NCI-H2107 (cell line): ENCODE data around the gene MZT2B.
"Not testable (repeated sequence)": the region's sequence is repeated elsewhere in the genome, so short reads cannot be mapped to it uniquely, and the experiment has no call there.

Experiments
- DNase-seq: peaks from one replicate; lab custom pipeline; 2025; lab: John Stamatoyannopoulos, UW

The MZT2B gene

DNA sequence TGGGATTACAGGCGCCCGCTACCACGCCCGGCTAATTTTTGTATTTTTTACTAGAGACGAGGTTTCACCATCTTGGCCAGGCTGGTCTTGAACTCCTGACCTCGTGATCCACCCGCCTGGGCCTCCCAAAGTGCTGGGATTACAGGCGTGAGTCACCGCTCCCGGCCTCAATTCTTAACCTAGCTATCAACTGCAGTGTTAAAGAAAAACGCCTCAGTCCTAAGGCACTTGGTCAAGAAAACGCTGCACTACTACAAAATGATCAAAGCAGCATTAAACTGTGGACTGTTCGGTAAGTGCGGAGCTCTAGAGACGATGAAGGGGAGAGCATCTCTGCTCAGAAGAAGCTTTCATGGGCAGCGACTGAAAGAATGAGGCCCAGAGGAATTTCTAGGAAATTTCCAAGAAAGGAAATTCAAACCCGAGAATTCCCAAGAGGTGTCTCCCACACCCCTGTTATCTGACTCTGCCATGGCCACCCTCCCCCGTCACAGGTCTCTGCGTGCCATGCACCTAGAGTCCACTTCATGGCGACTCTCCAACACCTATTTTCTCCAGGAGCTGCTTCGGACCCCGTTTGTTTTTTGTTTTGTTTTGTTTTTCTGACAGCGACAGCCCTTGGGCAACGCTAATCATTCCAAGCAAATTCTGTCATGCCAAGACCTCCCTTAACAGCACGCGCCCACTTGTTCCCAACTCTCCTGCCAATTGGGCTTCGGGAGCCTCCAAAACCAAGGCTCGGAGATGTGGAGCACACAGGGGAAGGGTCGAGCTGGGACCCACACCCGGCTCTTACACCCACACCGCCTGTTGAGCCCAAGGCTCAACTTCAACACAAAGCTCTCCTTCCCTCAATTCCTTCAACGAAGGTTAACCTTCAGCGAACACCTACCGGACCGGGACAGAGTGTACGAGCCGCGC, 1.4 kb upstream of the MZT2B start:
- DNase-seq = not testable (repeated sequence)

DNA sequence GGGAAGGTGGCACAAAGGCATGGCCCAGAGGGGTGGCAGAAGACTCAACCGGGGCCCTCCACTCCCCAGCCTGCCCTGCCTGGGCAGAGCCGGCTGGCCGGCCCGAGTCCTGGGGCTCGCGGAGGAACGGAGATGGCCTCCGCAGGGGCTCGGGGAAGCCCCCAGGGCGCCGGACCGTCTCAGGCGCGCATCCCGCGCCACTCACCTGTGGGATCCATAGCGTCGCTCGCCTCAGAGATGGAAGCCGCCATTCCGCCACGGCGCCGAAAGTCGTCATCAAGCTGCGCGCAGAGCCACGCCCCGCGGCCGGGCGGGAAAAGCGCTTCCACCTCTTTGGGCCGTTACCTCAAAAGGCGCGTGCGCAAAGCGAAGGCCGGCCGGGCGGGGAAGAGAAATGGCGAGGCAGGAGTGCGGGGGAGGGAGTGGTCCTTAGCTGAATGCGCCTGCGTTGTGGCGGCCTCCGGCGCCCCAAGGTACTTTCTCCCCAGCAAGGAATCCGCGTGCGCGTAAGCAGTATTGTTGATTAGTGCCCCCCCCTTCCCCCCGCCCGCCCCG, 660 bp upstream of the MZT2B start, which contains the start of gene SMPD4:
SMPD4 (minus strand) TSS at position 278 of the 555 bp plus-strand sequence. CDS start 5,010 bp downstream, outside the sequence.
- DNase-seq = peak; percentile 92

DNA sequence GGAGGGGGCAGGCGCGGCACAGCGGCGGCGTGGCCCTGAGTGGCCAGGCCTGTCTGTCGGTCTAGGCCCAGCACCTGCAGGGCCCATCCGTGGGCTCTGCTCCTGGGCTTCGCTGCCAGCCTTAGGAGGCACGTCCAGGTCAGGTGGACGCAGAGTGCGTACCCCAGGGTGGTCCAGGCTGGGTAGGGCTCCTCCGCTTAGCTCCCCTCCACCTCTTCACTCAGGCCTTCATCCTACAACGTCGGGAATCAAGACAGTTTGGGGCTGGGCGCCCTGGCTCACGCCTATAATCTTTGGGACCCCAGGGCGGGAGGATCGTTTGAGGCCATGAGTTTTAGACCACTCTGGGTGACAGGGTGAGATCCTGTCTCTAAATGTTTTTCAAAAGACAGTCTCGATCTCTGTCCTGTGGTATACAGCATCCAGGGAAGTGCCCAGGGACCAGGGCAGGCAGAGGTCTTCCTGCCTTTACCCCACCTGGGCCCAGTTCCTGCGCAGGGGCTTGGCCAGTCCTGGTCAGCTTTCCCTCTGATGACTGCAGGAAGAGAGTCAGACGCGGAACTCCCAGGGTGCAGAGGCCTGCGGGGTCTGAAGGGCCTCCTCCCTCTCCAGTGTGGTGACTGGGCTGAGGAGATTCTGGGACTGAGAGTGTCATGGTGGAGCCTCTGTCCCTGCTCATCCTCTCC, 907 bp downstream of the MZT2B start:
- not testable (repeated sequence) for DNase-seq

DNA sequence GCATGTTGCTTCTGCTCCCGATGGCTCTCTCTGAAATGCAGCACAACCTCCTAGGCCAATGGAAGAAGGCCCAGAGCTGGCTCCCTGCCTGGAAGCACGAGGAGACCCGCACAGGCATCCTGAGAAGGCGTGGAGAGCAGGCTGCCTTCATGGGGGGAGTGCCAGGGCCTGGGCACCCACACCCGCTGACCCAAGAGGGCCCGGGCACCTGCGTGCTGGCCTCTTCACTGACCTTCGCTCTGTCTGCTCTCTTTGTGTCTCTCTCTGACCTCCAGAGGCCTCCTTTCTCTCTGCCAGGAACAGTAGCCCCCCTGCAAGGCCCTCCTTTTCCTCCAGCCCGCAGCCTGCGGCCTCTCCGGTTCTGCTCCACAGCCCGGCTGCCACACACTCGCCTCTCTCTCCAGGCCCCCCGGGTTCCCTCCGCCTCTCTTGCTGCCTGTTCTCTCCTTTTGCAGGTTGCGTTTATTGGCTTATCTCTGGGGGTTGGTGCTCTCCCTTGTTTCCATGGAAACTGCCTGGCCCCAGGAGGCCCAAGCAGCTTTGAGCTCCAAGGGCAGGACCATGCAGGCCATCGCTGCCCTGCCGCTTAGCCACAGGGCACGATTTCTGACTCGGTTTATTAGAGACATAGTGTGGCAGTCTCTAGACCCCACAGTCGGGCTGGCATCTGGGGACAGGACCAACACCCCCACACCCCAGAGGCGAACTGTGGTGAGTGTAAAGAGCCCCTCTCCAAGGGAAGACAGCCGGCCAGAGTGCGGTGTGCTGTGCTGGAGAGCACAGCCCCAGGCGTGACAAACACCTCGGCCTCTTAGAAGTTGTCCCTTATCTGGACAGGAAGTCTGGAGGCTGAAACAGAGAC, 1.7 kb downstream of the MZT2B start:
- DNase-seq = no peak

DNA sequence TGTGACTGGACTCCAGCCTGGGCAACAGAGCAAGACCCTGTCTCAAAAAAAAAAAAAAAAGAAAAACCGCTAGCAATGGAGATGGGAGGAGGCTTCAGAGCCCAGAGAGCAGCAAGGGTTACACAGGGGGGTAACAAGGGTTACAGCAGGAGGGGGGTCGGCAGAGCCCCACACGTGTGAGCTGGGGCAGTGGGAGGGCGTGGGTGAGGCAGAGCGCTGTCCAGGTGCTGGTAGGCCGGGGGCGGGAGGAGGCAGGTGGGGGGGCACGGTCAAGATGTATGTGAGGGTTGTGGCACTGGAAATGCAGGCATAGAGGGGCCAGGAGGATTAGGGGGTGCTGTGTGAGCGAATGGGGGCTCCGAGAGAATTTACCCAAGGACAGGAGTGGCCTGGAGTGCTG, 3.4 kb downstream of the MZT2B start:
- no peak for DNase-seq

DNA sequence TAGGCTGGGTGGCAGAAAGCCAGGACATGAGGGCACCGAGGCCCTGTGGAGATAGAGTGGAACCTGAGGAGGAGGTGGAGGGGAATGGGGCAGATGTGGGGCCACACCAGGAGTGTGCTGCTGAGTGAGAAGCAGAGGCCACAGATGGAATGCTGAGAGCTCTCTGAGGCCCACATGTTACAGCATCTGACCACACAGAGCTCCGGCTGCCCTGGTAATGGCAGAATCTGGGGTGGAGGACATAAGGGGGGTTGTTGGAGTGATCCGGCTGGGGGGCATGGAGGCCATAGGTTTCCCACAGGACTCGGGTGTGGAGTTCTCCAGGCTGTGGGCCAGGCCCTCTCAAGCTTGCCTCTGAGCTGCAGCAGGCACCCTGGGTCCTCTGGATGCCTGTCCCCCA, 3.8 kb downstream of the MZT2B start:
- no peak for DNase-seq

DNA sequence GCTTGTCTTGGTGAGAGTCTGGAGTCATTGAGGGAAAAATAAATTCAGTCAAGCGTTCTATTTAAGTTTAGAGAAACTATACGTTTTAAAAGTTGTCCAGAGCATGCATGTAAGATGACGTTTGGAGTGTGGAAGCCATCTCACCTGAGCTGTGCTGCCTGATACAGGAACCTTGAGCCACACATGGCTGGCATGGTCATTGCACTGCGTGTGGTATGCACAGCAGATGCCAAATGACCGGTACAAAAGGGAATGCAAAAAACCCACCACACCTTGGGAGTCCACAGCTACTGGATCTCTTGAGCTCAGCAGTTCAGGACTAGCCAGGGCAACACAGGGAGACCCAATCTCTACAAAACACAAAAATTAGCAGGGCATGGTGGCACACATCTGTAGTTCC, 4.3 kb downstream of the MZT2B start:
- no peak for DNase-seq

DNA sequence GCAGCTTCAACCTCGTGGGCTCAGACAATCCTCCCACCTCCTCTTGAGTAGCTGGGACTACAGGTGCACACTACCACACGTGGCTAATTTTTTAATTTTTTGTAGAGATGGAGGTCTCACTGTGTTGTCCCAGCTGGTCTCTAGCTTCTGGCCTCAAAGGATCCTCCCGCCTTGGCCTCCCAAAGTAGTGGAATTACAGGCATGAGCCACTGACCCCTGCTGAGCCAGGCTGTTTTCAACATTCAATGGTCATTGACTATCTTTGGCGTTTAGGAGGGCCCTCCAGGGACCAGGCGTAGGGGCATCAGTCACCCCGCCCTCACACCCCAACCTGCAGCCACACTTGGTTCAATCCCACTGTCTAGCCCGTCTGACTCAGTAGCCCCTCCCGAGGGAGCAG, 5.2 kb downstream of the MZT2B start:
- no peak for DNase-seq

DNA sequence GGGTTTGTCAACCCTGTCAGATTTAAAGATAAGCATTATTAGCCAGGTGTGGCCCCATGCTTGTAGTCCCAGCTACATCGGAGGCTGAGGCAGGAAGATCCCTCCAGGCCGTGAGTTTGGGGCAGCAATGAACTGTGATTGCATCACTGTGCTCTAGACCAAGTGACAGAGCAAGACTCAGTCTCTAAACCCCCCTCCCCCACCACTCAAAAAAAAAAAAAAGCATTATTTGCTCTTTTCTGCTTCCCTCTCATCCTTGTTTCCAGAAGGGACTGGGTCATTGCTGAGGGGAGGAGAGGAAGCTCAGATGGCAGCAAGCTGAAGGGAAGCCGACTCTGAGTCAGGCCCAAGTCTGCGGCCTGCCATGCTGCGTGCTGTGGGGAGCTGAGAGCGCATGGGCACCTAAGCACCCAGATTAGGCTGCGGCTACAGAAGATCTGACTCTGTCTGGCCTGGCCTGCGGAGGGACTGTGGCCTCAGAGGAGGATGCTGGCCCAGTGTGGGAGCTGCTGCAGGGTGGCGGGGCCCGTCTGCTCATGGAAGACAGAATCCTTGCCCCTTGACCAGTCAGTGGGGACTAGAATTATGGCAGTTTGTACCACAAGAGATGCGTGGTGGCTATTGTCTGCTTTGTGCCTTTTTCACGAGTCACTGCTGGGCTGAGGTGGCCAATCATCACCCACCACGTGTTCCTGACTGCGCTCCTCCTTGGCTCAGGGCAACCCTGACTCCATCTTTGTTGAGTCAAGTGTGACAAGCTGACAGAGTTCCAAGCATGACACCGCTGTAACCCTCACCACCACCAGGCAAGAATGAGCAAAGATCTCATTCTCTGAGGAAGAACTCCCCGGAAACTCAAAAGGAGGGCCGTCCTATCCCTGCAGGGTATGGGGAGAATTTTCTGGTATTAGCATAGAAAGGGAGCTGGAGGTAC, 6.1 kb downstream of the MZT2B start:
- DNase-seq = not testable (repeated sequence)

DNA sequence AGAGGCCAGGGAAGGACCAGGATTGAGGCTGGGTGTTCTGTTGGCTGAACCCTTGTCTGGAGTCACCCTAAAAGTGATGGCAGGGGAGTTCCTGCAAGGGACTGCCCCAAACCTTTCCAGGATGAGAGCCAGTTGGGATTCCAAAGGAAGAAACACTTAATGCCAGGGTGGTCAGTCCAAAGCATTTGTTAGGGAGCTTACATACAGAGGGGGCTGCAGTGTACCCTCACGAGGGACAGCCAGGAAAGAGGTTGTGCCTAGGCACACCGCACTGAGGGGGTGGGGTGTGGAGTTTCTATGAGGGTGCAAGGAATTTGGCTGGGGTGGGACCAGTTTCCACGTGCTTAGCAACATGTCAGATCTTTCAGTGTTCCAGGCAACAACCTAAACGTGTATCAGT, 6.9 kb downstream of the MZT2B start:
- not testable (repeated sequence) for DNase-seq

DNA sequence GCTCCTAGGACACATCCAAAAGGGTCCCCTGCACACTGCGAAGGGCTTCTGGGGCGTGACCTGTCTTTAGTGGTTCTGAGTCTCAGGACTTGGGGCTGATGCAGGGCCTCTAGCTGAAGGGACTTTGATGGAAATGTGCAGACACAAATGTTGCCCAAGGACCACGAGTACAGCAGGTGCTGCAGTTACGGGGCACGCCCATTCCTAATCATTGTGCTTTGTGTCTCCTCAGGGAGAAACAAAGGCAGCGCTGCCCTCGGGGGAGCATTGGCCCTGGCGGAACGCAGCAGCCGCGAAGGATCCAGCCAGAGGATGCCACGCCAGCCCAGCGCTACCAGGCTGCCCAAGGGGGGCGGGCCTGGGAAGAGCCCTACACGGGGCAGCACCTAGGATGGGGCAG, 8.2 kb downstream of the MZT2B start:
- DNase-seq = no peak

DNA sequence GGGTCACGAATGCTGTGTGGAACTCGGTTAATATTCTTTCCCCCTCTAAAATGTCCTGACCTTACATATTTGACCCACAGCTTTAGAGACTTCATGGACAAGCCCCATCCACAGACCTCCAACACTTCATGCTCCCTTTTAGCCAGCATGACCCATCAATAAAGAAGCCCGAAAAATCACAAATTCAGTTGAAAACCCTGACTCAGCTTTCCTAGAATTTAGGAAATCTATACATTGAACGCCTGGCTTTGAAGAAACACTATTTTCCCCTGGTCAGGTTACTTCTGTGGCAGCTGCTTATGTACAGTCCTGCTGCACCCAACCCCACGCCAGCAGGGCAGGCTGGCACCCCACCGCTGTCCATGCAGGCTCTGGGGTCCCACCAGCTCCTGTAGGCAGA, 9.3 kb downstream of the MZT2B start:
- not testable (repeated sequence) for DNase-seq

DNA sequence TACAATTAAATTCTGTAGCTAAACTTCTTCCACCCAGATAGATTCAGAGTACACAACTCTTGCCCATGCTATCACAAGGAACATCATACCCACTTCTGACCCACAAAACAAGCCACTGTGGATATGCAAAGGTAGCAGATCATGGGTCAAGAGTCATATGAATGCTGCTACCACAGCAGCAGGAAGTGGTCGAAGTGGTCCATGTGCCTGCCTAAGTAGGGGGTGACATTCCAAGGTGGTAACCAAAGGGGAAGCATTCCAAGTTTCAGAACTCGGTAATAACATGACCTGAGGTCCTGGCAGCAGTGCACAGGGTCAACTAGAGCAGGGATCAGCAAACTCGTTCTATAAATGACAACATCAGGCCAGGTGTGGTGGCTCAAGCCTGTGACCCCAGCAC, 10.4 kb downstream of the MZT2B start:
- not testable (repeated sequence) for DNase-seq

DNA sequence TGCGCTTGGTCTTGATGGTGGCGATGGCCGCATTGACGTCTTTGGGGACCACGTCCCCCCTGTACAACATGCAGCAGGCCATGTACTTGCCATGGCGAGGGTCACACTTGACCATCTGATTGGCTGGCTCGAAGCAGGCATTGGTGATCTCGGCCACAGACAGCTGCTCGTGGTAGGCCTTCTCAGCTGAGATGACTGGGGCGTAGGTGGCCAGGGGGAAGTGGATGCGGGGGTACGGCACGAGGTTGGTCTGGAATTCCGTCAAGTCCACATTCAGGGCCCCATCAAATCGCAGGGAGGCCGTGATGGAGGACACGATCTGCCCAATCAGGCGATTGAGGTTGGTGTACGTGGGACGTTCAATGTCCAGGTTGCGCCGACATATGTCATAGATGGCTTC, 11.8 kb downstream of the MZT2B start:
- not testable (repeated sequence) for DNase-seq

DNA sequence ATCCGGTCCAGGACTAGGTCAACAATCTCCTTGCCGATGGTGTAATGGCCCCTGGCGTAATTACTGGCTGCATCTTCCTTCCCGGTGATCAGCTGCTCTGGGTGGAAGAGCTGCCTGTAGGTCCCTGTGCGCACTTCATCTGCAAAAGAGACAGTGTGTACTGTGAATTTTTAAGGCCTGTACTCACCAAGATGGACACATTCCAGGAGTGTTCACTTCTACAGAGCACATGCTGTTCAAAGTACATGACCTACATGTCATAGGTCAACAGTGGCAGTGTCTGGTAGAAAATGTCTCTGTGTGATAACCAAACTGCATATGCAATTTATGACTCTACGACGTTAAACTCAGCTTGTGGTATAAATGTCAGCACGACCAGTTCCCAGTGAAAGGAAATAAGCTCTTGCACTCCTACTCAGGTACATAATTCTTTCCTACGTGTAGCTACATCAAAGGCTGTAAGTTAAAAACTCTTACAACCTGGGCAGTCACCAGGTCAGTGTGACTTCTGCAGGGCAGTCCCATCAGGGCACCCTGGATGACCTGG, 13.1 kb downstream of the MZT2B start:
- DNase-seq = not testable (repeated sequence)

DNA sequence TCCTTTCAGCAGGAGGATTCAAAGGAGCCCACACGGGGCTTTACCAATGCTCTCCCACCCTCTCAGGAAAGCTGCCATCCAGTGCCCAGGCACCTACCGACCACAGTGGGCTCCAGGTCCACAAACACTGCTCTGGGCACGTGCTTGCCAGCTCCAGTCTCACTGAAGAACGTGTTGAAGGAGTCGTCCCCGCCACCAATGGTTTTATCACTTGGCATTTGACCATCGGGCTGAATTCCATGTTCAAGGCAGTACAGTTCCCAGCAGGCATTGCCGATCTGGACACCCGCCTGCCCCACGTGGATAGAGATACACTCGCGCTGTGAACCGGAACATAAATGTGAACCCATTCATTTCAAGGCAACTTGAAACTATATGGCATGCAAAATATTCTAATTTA, 14.0 kb downstream of the MZT2B start:
- DNase-seq = not testable (repeated sequence)

DNA sequence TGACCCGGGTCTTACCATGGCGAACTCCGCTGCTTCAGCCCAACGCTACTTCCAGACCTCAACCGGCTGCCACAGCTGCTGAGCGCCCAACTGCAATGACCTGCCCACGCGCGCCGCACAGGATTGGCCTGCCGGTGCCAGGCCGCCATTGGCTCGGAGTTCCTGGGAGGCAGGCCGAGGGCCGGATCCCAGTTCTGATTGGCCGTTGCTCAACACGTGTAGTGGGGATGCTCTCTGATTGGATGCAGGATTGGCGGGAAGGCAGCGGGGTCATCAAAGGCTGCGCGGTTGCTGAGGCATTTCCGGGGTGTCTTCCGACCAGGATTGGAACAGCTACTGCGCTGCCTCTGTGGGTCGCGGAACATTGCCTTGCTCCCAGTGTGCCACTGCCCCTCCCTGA, 16.3 kb downstream of the MZT2B start, which contains the start of gene TUBA3E:
TUBA3E (minus strand) TSS at position 97 of the 400 bp plus-strand sequence; CDS start at position 18, 79 bp downstream.
- DNase-seq = no peak

DNA sequence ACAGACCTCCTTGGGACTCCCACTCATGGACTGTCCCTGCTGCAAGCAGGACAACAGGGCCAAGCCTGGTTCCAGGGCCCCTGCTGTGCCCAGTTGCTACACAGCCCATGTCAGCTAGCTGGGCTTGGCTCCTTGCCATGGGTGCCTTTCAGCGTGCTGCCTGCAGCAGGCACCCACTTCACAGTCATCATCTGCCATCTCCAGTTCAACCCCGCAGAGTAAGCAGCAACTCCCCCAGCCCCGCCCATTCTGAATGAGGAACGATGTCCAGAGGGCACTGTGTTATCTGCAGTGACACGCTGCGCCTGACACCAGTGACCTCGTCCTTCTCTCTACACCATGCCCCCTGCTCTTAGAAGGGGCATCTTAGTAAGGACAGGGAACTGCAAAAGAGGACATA, 20.5 kb downstream of the MZT2B start:
- DNase-seq = not testable (repeated sequence)

DNA sequence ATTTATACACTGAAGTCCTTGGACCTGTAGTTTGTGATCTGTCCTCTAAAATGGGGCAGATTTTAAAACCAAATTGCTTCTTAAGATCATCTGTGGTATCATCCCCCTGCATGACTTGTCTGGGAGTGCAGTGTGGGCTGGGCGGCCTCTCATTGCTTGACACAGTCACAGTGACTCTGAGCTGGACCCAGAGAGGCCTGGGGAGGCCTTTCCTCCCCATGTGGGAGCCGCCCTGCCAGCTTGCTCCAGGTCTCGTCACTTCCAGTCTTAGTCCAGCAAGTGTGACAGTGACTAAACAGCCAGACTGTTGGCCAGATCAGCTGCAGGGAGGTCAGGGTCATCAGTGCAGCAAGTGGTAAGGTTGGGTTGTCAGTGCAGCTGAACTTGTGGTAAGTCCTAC, 21.1 kb downstream of the MZT2B start:
- DNase-seq = not testable (repeated sequence)

DNA sequence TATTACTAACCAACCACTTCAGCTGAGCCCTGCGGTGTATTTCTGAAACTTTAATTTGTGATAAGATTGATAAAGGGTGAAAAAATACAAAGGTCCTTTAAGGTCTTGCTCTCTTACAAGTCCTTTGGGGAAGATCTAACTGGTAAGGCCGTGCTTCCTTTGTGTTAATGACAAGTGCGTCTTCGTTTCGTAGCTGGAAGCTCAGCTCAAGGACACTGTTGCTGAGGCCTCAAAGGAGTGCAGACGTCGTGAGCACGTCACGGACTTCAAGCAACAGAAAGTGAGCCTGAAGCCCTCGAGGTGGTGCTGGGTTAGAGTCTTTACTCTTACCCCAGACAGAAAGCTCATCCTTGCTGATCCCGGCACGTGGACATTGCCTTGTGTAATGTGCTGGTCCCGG, 25.0 kb downstream of the MZT2B start:
- not testable (repeated sequence) for DNase-seq
